Activated CD8-positive, alpha-beta T cell treated with anti-CD3 and anti-CD28 coated beads, Interleukin-2, amount 10 ng/mL, durations not matched to agents 7 days and 5 days (primary cell): Measurements from ENCODE around the gene MAP2K6. TPM values are rescaled to one million over a fixed set of nuclear protein-coding genes. Genes with fewer than 3 reads are reported as not detected.
A peak's percentile ranks its signal among the peaks of the same experiment; 100 is the strongest.

Source experiments
- ATAC-seq: fragments of 150-1000 bp; cut with Tn5 transposase; one replicate; pipeline ENCODE4 v1.10.0; 2021; ENCODE audit warnings: moderate library complexity
- CTCF ChIA-PET: fragments of 350-600 bp; sonication (Branson Sonifier 250); formaldehyde crosslinking; loops from one replicate; lab custom pipeline; 2021; ENCODE audit warnings: antibody characterized with exemption; lab: Charles Lee
- POLR2A ChIA-PET: fragments of 350-600 bp; sonication (Branson Sonifier 250); formaldehyde crosslinking; loops from one replicate; lab custom pipeline; 2021; ENCODE audit warnings: antibody characterized with exemption; lab: Charles Lee
- DNase-seq: peaks from one replicate; pipeline ENCODE4 v3.0.0-alpha.2; 2020
- H3K27ac Mint-ChIP-seq: one replicate; pipeline ENCODE4 v1.8.0; 2021; ENCODE audit warnings: mild to moderate bottlenecking, mixed read lengths
- H3K27me3 Mint-ChIP-seq: one replicate; pipeline ENCODE4 v1.8.0; 2021; ENCODE audit warnings: low read depth, mixed read lengths
- H3K36me3 Mint-ChIP-seq: one replicate; pipeline ENCODE4 v1.8.0; 2021; ENCODE audit warnings: low read depth, mixed read lengths
- H3K4me1 Mint-ChIP-seq: one replicate; pipeline ENCODE4 v1.8.0; 2021; ENCODE audit warnings: low read depth, mixed read lengths
- H3K4me3 Mint-ChIP-seq: one replicate; pipeline ENCODE4 v1.8.0; 2021; ENCODE audit warnings: mild to moderate bottlenecking, mixed read lengths
- H3K9me3 Mint-ChIP-seq: one replicate; pipeline ENCODE4 v1.8.0; 2022; ENCODE audit warnings: mixed read lengths; ENCODE audit not compliant: insufficient read depth
- total RNA-seq, 2 experiments: library from RNA; stranded (reverse); gene quantifications; one replicate each; pipeline ENCODE4 v1.2.3, GENCODE V29; 2021

The MAP2K6 gene
- total RNA-seq, 2 experiments from 2014 or later: 11.0 to 11.6 TPM

GRCh38 chr17:69407759-69408158 is 6.7 kb upstream of the MAP2K6 start:
- no peak for ATAC-seq
- Mint-ChIP-seq H3K4me1 (no peaks in the 10 kb centered on the region), H3K36me3 (no peaks in the 10 kb centered on the region), H3K4me3 (no peak overlapping the region), H3K27me3 (peaks cover 3% of the 10 kb centered on the region), H3K27ac (no peak overlapping the region), H3K9me3 (no peaks in the 10 kb centered on the region)
- no peak for DNase-seq
- CTCF ChIA-PET: interaction anchor here (2.1 kb wide), 1 partner anchor 13 kb away, joined by 10 read pairs; no protein-coding TSS in a partner anchor
- POLR2A ChIA-PET: interaction anchor here (0.6 kb wide), 1 partner anchor 97 kb away, joined by 4 read pairs; no protein-coding TSS in a partner anchor

DNA sequence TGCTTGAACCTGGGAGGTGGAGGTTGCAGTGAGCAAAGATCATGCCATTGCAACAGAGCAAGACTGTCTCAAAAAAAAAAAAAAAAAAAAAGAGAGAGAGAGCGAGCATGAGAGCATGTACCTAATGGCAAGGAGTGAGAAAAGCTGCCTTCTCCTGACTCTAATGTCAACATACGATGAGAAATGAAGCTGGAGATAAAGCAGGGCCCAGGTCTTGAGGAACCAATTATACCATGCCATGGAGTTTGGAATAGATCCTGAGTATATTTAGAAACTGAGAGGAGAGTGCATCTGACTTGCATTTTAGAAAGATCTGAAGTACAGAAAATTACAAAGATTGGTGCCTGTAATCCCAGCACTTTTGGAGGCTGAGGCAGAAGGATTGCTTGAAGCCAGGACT is 3.8 kb upstream of the MAP2K6 start:
- ChIA-PET POLR2A (no interaction called here), CTCF (interaction anchor here (4.3 kb wide), 1 partner anchor 15 kb away, joined by 17 read pairs; no protein-coding TSS in a partner anchor)
- no peaks in the 10 kb centered on the region for H3K36me3 Mint-ChIP-seq
- H3K9me3 Mint-ChIP-seq: no peaks in the 10 kb centered on the region
- ATAC-seq (no peak), DNase-seq (no peak)
- H3K27ac Mint-ChIP-seq: no peak overlapping the region
- no peaks in the 10 kb centered on the region for H3K27me3 Mint-ChIP-seq
- no peak overlapping the region for H3K4me3 Mint-ChIP-seq
- no peaks in the 10 kb centered on the region for H3K4me1 Mint-ChIP-seq

DNA sequence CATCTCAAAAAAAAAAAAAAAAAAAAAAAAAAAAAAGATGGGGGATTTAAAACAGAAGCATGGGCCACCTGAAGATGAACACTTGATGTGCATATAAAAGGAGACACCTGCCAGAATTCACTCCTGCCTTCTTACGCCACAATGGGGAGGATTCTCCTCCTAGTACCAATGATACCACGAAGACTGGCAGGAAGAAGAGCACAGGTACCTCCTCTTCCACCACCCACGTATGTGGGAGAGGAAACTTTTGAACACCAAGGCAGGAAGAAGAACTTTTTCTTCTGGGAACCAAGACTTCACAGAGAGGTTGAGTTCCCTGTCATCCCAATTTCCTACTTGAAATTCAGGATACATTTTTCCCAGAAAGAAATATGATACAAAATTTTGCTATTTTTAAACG is 2.7 kb upstream of the MAP2K6 start:
- Mint-ChIP-seq H3K36me3 (no peaks in the 10 kb centered on the region), H3K9me3 (no peaks in the 10 kb centered on the region), H3K27me3 (no peaks in the 10 kb centered on the region), H3K27ac (no peak overlapping the region), H3K4me3 (no peak overlapping the region), H3K4me1 (no peaks in the 10 kb centered on the region)
- POLR2A ChIA-PET: no interaction called here
- ATAC-seq (no peak), DNase-seq (no peak)
- CTCF ChIA-PET: interaction anchor here (1.5 to 4.3 kb wide), 2 partner anchors 14 to 17 kb away, joined by 4 to 17 read pairs; no protein-coding TSS in a partner anchor

GRCh38 chr17:69412251-69412671 is 2.2 kb upstream of the MAP2K6 start:
- no peak overlapping the region for H3K4me3 Mint-ChIP-seq
- ChIA-PET POLR2A (no interaction called here), CTCF (interaction anchor here (1.5 to 4.3 kb wide), 2 partner anchors 14 to 17 kb away, joined by 4 to 17 read pairs; no protein-coding TSS in a partner anchor)
- no peaks in the 10 kb centered on the region for H3K27me3 Mint-ChIP-seq
- no peaks in the 10 kb centered on the region for H3K9me3 Mint-ChIP-seq
- no peaks in the 10 kb centered on the region for H3K36me3 Mint-ChIP-seq
- no peak overlapping the region for H3K27ac Mint-ChIP-seq
- H3K4me1 Mint-ChIP-seq: no peaks in the 10 kb centered on the region
- DNase-seq: no peak
- ATAC-seq: no peak

DNA sequence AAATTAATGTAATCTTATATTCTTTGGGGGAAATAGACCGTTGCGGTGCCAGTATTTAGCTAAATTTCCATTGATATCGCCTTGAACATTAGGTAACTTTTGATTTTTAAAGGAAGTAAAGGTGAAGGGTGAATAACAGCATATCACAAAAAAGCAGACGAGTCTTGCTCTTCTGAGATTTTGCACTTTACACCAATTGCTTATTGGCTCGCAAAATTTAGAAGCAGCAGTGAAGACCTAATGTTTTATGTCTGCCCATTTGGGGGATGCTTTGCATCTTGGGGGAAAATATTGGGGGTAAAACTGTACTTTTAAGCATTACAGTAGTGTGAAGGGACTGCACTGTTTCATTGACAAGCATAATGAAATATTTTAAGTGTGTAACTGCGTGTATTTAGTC is 934 bp downstream of the MAP2K6 start:
- no peaks in the 10 kb centered on the region for H3K27me3 Mint-ChIP-seq
- DNase-seq: no peak
- H3K9me3 Mint-ChIP-seq: no peaks in the 10 kb centered on the region
- no peak overlapping the region for H3K4me3 Mint-ChIP-seq
- H3K36me3 Mint-ChIP-seq: no peaks in the 10 kb centered on the region
- POLR2A ChIA-PET: interaction anchor here (1.0 to 1.9 kb wide), 2 partner anchors 15 to 89 kb away, joined by 3 to 7 read pairs; partner anchors contain the start of gene ABCA5
- H3K4me1 Mint-ChIP-seq: peaks cover 6% of the 10 kb centered on the region
- CTCF ChIA-PET: interaction anchor here (0.7 to 2.2 kb wide), 7 partner anchors 9 to 116 kb away, joined by 3 to 13 read pairs (median 3); partner anchors contain the start of gene ABCA5
- ATAC-seq: no peak
- no peak overlapping the region for H3K27ac Mint-ChIP-seq

DNA sequence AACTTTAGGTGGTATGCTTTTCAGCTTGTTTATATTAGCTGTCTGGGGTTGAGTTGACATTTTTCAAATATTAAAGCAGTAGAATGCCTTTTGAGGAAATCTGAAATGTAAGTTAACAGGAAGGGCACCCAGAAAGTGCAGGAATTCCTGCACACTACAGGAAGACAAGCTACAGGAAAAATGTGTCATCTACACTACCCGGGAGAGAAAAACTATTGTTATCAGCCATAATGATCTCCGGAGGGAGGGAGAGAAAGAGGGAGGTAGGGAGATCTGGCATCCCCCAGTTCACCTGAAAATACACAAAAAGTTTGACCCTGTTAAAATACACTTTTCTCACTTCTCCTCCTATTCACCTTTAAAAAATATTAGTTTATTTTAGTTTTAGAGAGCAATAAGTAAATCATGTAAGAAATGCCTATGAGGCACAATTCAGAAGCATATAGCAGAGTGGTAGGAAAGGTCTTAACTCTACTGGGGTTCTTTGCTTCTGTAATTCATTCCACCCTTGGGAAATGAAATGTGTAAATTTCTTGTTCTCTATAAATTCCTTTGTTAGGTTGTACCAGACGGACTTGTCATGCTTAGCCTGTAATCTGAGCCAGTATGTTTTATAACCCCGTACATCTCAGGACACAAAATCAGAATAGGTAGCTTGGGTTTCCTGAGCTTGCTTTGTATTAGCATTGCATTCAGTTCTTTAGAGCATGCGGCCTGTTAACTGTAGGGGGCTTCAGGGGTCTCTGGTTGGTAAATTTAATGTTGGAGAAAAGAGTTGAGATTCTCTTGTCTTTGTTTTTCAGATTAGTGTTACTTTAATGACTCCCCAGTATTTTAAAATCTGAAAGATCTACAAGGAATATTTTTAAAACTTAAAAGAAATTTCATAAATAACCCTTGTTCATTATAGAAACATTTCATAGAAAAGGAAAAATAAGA is 3.3 kb downstream of the MAP2K6 start:
- H3K9me3 Mint-ChIP-seq: no peaks in the 10 kb centered on the region
- no peak overlapping the region for H3K27ac Mint-ChIP-seq
- peaks cover 4% of the 10 kb centered on the region for H3K36me3 Mint-ChIP-seq
- no peak overlapping the region for H3K4me3 Mint-ChIP-seq
- H3K27me3 Mint-ChIP-seq: no peaks in the 10 kb centered on the region
- CTCF ChIA-PET: no interaction called here
- ATAC-seq (no peak), DNase-seq (no peak)
- peaks cover 8% of the 10 kb centered on the region for H3K4me1 Mint-ChIP-seq
- POLR2A ChIA-PET: no interaction called here

GRCh38 chr17:69418535-69418934 is 4.0 kb downstream of the MAP2K6 start:
- Mint-ChIP-seq H3K27me3 (no peaks in the 10 kb centered on the region), H3K9me3 (peaks cover 3% of the 10 kb centered on the region), H3K36me3 (peaks cover 11% of the 10 kb centered on the region), H3K4me1 (peaks cover 14% of the 10 kb centered on the region), H3K4me3 (no peak overlapping the region), H3K27ac (no peak overlapping the region)
- no peak for ATAC-seq
- ChIA-PET POLR2A (no interaction called here), CTCF (no interaction called here)
- no peak for DNase-seq

- peaks cover 3% of the 10 kb centered on the region for H3K9me3 Mint-ChIP-seq
- CTCF ChIA-PET: interaction anchor here (2.3 kb wide), 2 partner anchors 8 to 29 kb away, joined by 7 to 9 read pairs; partner anchors contain the start of gene MAP2K6
- no peaks in the 10 kb centered on the region for H3K27me3 Mint-ChIP-seq
- H3K36me3 Mint-ChIP-seq: peaks cover 17% of the 10 kb centered on the region
- peak; percentile 48 for DNase-seq
- POLR2A ChIA-PET: no interaction called here
- H3K27ac Mint-ChIP-seq: peak overlapping the region; percentile 85
- peaks cover 29% of the 10 kb centered on the region for H3K4me1 Mint-ChIP-seq
- ATAC-seq: peak; percentile 74
- H3K4me3 Mint-ChIP-seq: peak overlapping the region; percentile 52
Measured at GRCh38 chr17:69423450-69423849, 9.0 kb downstream of the MAP2K6 start.

DNA sequence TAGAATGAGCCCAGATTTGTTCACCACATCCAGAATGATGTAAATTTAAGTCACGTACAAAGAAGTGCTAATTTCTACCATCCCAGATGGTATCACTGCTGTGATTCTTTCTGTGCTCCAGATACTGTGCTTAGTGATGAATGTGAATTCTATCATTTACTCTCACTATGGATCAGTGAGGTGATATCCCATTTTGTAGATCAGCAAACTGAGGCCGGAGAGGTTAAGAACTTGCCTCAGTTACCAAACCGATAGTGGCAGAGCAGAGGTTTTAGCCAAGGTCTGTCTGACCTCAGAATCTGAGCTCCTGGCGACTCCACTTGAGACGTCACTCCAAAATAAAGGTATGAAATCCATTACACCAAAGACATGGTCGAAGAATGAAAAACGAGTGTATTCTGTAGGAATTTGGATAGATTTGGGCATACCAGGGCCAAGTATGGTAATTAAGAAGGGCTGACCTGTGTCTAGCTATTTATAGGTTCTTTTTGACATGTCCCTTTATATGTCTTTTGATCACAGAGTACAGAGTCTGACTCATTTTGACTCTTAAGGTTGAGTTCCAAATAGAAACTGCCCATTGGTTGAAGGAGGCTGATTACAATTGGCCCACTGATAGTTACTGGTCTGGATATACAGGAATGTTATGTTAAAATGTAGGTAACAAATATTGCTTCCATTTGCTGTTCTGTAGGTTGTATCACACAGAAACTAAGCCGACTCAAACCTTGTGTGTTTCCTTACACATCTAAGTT is 10.0 kb downstream of the MAP2K6 start:
- peaks cover 17% of the 10 kb centered on the region for H3K36me3 Mint-ChIP-seq
- ChIA-PET CTCF (interaction anchor here (2.3 kb wide), 2 partner anchors 9 to 30 kb away, joined by 7 to 9 read pairs; partner anchors contain the start of gene MAP2K6), POLR2A (interaction anchor here (0.7 kb wide), 1 partner anchor 942 kb away, joined by 3 read pairs; no protein-coding TSS in a partner anchor)
- DNase-seq (no peak), ATAC-seq (no peak)
- peaks cover 32% of the 10 kb centered on the region for H3K4me1 Mint-ChIP-seq
- peaks cover 3% of the 10 kb centered on the region for H3K9me3 Mint-ChIP-seq
- no peak overlapping the region for H3K4me3 Mint-ChIP-seq
- no peaks in the 10 kb centered on the region for H3K27me3 Mint-ChIP-seq
- no peak overlapping the region for H3K27ac Mint-ChIP-seq

- Mint-ChIP-seq H3K36me3 (peaks cover 17% of the 10 kb centered on the region), H3K4me1 (peaks cover 44% of the 10 kb centered on the region), H3K27me3 (no peaks in the 10 kb centered on the region), H3K27ac (no peak overlapping the region), H3K4me3 (no peak overlapping the region), H3K9me3 (peaks cover 3% of the 10 kb centered on the region)
- CTCF ChIA-PET: interaction anchor here (0.7 kb wide), 1 partner anchor 31 kb away, joined by 3 read pairs; no protein-coding TSS in a partner anchor
- DNase-seq: no peak
- POLR2A ChIA-PET: no interaction called here
- ATAC-seq: no peak
Measured at GRCh38 chr17:69425978-69426377, 11.5 kb downstream of the MAP2K6 start.

DNA sequence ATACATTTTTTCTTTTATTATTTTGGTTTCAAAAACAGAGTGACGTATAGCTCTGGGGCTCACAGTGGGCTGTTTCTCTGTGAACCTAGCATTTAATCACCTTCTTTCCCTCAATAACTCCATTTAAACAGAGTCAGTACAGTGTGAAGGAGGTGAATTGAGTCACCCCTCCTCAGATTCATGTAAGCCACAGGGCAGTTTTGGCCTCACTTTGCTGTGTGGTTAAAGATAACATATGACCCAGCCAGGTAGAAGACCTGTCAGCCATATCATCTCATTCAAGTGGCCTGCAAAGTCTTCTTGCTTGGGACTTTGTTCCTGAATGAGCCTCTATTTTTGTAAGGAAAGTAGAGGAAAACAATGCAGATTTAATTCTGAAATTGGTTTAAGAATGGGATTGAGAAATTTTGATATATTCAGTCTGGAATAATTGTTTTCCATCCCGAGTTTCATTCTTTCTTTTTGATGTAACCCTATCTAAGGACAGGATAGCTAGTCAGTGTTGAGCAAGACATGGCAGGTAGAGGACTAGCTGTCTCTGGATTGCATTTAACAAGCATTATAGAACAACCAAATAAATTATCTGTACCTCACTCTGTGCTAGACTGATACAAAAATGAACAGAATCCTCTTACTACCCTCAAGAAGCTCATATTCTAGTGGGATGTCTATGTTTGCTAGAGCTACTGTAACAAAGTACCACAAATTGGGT is 13.1 kb downstream of the MAP2K6 start:
- ATAC-seq (no peak), DNase-seq (no peak)
- Mint-ChIP-seq H3K4me3 (no peak overlapping the region), H3K4me1 (peaks cover 42% of the 10 kb centered on the region), H3K9me3 (peaks cover 3% of the 10 kb centered on the region), H3K36me3 (peaks cover 13% of the 10 kb centered on the region), H3K27ac (no peak overlapping the region), H3K27me3 (no peaks in the 10 kb centered on the region)
- ChIA-PET POLR2A (no interaction called here), CTCF (no interaction called here)
